Measurements from ENCODE around the gene PRRG2.
"Not testable (repeated sequence)": the region's sequence is repeated elsewhere in the genome, so short reads cannot be mapped to it uniquely, and the experiment has no call there.

- not testable (repeated sequence) for TF ChIP-seq POLR2A, CTCF (IDR thresholded peaks at IDR 0.05)
These were observed 36.7 kb downstream of the PRRG2 start for GRCh38 chr19:49617860-49618259.
